Measurements from ENCODE around the gene NUP43. TPM values are rescaled to one million over a fixed set of nuclear protein-coding genes. Genes with fewer than 3 reads are reported as not detected.

Gene NUP43
- total RNA-seq, 2 donors from 2014 or later, result 10.8 to 13.3 TPM

GRCh38 chr6:149716181-149716963 is 30.0 kb downstream of the NUP43 start:
- peak overlapping the region; percentile 97 to 100 for H3K27ac ChIP-seq
- H3K9me3 ChIP-seq, result no peaks in the 10 kb centered on the region
- peaks cover 0 to 31% of the 10 kb centered on the region in 2 donors for H3K4me1 ChIP-seq
- no peak for DNase-seq (ENCODE audit: low spot score)
- H3K36me3 ChIP-seq, result no peaks in the 10 kb centered on the region
- H3K27me3 ChIP-seq, result no peaks in the 10 kb centered on the region
- TF ChIP-seq CTCF (IDR thresholded peaks at IDR 0.05), result no peak
- peak overlapping the region; percentile 73 to 93 for H3K4me3 ChIP-seq

- TF ChIP-seq CTCF (IDR thresholded peaks at IDR 0.05), result no peak
- Histone ChIP-seq H3K4me1 (peaks cover 0 to 31% of the 10 kb centered on the region in 2 donors), H3K4me3 (no peak overlapping the region), H3K27me3 (no peaks in the 10 kb centered on the region), H3K27ac (no peak overlapping the region), H3K36me3 (no peaks in the 10 kb centered on the region), H3K9me3 (no peaks in the 10 kb centered on the region)
- no peak for DNase-seq (ENCODE audit: low spot score)
These were observed 31.9 kb downstream of the NUP43 start for GRCh38 chr6:149714442-149714841.

GRCh38 chr6:149711711-149712110 is 34.6 kb downstream of the NUP43 start:
- no peak overlapping the region for H3K4me3 ChIP-seq
- H3K27ac ChIP-seq, result no peak overlapping the region
- no peak for TF ChIP-seq CTCF (IDR thresholded peaks at IDR 0.05)

GRCh38 chr6:149701714-149702113 is 44.6 kb downstream of the NUP43 start:
- H3K27me3 ChIP-seq, result no peaks in the 10 kb centered on the region
- H3K4me3 ChIP-seq, result no peak overlapping the region
- no peak for TF ChIP-seq CTCF (IDR thresholded peaks at IDR 0.05)
- H3K36me3 ChIP-seq, result peaks cover 7% of the 10 kb centered on the region
- H3K9me3 ChIP-seq, result no peaks in the 10 kb centered on the region
- no peak overlapping the region for H3K27ac ChIP-seq
- peaks cover 0 to 10% of the 10 kb centered on the region in 2 donors for H3K4me1 ChIP-seq
- no peak for DNase-seq (ENCODE audit: low spot score)

More at GRCh38 chr6:149711711-149712110, 34.6 kb downstream of the NUP43 start:
- no peaks in the 10 kb centered on the region for H3K9me3 ChIP-seq
- no peaks in the 10 kb centered on the region for H3K27me3 ChIP-seq
- no peak for DNase-seq (ENCODE audit: low spot score)
- no peaks in the 10 kb centered on the region for H3K36me3 ChIP-seq
- peaks cover 0 to 31% of the 10 kb centered on the region in 2 donors for H3K4me1 ChIP-seq

- no peak for DNase-seq (ENCODE audit: low spot score)
- H3K27ac ChIP-seq, result no peak overlapping the region
- no peak overlapping the region for H3K4me3 ChIP-seq
- no peak for TF ChIP-seq CTCF (IDR thresholded peaks at IDR 0.05)
- no peaks in the 10 kb centered on the region for H3K9me3 ChIP-seq
- no peaks in the 10 kb centered on the region for H3K27me3 ChIP-seq
- H3K4me1 ChIP-seq, result peaks cover 0 to 10% of the 10 kb centered on the region in 2 donors
- peaks cover 7% of the 10 kb centered on the region for H3K36me3 ChIP-seq
These were observed 47.2 kb downstream of the NUP43 start for GRCh38 chr6:149699150-149699549.

Measured in right atrium auricular region (tissue), 2 donors.